HG02870 (cell line): ENCODE results near the gene KCNH8.

Experiments
- ATAC-seq: cut with Tn5 transposase; IDR thresholded peaks from one replicate; pipeline ENCODE4 v1.9.1; 2021; ENCODE audit warnings: mild to moderate bottlenecking, moderate library complexity; ENCODE audit not compliant: unreplicated experiment

The KCNH8 gene

GRCh38 chr3:19348941-19349564, 200.7 kb downstream of the KCNH8 start:
- peak; percentile 55 for ATAC-seq

DNA sequence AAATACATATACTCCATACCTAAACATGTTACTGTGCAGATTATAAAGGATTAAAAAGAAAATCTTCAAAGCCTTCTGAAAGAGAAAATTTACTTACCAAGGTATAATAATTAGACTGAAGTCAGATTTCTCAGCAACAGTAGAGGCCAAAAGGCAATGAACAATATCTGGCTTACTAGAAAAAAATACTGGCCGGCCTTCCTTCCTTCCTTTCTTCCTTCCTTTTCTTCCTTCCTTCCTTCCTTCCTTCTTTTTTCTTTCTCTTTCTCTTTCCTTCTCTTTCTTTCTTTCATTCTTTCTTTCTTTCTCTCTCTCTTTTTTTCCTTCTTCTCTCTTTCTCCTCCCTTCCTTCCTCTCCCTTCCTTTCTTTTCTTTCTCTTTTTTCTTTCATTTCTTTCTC, 209.6 kb downstream of the KCNH8 start:
- no peak for ATAC-seq

DNA sequence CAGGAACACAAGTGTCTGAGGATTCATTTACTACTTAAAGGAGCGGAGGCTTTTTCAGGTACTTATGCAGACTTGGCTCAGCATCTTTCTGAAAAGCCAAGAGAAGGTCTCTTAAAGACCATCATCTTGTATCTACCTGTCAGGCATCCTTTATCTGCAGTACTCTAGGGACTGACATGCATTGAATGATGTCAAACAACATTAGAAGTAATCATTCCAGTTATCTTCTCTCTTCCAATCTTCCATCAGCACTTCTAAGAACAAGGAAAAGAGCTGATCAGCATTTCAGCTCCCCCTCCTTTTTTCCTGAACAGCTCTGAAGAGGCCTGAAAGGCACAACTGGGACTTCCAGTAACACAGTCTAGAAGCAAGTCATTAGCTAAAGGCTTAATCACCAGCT, 214.8 kb downstream of the KCNH8 start:
- no peak for ATAC-seq

GRCh38 chr3:19364148-19364547, 215.8 kb downstream of the KCNH8 start:
- ATAC-seq: no peak

- ATAC-seq: no peak
Measured at GRCh38 chr3:19365471-19365870, 217.2 kb downstream of the KCNH8 start.

DNA sequence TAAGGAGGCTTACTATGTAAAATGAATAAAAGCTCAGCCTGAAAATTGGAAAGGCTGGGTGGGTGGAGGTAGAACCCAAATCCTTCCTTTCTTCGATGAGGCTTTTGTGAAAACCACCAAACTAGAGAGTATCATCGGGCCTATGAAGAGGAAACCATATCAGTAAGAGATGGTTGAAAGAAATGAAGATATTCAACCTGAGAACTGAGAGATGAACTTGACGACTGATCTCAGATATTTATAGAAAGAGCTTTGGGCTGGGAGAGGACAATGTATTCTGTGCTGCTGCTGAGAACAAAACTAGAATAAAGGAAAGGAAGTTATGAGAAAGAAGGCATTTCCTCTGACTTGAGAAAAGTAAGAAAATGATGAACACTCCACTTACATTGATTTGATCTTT, 236.6 kb downstream of the KCNH8 start:
- peak; percentile 86 for ATAC-seq

GRCh38 chr3:19392150-19392549, 243.8 kb downstream of the KCNH8 start:
- no peak for ATAC-seq

DNA sequence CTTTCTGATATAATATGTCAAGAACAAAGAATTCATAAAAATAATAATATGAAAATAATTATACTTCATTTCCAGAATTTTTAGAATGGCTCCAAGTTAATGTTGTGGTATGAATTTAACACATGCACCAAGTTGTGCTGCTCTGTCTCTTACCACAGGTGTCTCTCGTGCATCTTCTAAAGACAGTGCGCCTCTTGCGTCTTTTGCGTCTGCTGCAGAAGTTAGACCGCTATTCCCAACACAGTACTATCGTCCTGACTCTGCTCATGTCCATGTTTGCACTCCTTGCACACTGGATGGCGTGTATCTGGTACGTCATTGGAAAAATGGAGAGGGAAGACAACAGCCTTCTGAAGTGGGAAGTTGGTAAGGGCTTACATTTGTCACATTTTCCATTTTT, 246.6 kb downstream of the KCNH8 start:
- ATAC-seq: no peak

- no peak for ATAC-seq
Measured at GRCh38 chr3:19396726-19397125, 248.4 kb downstream of the KCNH8 start.

DNA sequence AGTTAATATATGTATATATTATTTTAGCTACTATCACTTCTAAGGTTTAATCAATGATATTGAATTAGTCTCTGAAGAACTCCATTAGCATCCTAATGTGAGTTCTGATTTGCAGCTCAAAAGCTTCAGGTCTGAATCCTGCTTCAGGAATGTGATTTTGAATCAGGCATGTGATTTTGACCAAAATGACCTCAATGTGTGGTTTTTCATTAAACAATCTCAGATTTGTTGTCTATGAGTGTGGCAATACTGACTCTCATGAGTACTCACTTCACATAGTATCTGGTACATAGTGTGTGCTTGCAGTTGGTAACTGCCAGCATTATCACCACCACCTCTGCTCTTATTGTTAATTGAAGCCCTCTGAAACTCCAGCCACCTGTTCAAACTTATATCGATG, 251.0 kb downstream of the KCNH8 start:
- no peak for ATAC-seq

DNA sequence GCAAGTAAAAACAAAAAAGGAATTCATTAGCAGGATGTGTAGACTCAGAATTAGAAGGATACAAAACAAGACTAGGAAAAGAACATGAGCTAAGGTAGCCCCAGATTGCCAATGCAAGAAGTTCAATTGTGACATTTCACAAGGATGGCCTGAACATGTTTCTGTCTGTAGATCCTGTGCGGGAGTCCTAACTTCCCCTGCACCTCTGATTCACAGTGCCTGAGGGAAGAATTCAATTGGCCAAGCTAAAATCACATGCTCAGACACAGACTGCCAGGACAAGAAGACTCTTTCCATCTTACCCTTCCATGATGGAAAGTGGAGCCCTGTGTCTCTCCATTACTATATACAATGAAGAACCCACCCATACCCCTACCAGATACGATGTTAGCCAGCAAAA, 251.5 kb downstream of the KCNH8 start:
- ATAC-seq: no peak

GRCh38 chr3:19420159-19420558, 271.8 kb downstream of the KCNH8 start:
- no peak for ATAC-seq

DNA sequence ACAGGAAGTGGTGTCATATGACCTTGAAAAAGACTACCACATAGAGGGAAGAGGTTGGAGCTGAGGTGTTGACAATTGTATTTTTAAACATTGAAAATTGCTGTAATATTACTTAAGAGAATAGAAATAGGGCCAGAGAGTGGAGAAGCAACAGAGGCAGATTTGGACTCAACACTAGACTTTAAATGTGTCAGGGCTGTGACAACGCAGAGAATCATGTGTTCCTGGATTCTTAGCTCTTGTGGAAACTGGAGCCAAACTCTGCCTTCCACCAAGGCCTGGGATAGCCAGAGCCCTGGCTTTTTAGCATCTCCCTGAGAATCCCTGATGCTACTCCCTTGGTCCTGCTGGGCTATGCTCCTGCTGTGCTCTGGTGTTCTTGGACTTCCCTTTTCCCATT, 277.5 kb downstream of the KCNH8 start:
- ATAC-seq: no peak

DNA sequence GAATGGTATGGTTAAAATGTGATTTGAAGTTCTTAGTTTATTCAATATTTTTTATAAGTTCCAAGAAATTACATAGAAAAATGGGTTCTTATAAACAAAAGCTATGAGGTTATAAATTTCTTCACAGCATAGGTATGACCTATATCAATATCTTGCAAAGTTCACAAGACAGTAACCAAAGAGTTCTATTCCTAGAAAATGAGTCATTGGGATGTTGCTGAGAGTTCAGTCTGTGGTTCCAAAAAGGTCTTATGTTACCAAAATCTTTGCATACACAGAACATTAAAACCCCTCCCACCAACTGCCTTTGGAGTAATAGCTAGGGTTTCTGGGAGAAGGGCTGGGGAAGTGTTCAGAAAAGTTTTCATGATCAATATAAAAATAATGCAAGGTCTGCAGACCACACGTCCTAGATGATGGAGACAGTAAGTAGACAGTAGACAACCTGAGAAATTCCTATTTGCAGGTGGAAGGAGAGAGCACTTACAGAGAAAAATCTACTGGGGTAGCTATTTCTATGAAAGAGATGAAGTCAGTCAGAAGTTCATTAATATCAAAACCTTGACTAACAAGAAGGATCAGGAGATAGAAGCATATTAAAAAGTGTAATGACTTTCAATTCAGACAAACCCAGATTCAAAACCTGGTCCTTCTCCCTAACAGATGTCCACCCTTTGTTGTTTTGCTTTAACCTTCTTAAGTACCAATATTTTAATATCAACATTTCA, 279.3 kb downstream of the KCNH8 start:
- no peak for ATAC-seq

DNA sequence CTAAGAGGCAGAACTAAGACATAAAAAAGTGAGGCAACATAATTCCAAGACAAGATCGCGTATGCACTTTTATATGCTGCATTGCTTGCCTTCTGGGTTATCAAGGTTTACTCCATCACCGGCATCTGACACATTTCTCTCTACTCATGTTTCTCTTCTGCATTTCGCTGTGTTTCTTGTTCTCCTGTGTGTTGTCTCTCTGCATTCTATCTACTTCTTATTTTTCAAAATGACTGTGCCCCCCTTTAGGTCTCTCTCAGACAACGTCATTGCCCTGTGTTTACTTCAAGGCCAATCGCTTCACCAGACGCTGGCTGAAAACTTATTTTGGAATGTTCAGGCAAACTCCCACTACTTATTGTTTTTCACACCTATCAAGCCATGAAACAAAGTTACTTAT, 280.4 kb downstream of the KCNH8 start:
- ATAC-seq: no peak

- no peak for ATAC-seq
Measured at GRCh38 chr3:19432669-19433068, 284.4 kb downstream of the KCNH8 start.

DNA sequence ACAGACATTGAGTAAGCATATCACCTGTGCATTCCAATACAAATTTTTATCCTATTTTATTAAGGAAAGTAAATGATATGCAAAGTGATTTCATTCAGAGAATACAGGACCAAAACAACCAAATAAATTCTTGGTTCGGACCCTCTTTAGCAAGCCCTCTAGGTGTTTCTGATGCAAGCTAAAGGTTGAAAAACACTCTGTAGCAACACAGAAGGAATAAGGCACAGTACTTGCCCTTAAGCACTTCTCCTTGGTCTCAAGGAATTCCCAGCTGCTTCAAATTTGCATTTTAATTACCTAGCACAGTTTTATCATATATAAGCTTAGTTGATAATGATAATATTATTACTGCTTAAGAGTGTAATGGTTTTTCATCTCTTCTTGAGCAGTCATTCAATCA, 288.4 kb downstream of the KCNH8 start:
- no peak for ATAC-seq

DNA sequence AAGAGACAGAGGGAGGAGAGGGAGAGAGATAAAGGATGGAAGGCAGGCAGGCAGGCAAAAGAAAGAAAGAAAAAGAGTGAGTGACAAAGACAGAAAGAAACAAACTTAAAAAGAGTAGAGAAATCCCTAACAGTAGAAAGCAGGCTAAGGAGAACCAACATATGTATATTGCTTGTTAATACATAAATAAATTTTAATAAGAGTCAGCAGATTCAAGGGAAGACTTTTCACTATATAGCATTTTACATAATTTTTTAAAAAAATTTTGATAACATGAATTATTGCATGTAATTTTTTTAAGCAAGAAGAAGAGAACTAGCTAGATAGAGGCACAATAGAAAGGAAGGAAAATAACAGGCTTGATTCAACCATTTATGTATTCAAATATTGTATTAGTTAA, 291.6 kb downstream of the KCNH8 start:
- no peak for ATAC-seq

GRCh38 chr3:19446138-19446537, 297.8 kb downstream of the KCNH8 start:
- no peak for ATAC-seq

DNA sequence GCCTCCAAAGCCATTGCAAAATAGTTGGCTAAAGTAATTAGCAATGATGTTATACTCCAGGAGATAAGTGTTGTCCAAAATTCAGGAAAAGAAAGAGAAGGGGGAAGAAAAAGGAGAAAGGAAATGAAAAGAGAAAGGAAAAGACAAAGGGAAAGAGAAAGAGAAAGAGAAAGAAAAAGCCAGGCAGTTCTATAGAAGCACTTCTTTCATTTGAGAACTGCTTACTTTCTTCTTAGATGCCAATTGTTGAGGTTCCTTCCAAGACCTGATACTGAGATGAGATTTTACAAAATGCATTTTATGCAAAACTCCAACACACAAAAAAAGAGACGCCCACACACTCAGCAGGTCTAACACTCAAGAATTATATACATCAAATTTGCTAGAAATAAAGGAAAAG, 298.4 kb downstream of the KCNH8 start:
- no peak for ATAC-seq

- no peak for ATAC-seq
Measured at GRCh38 chr3:19455546-19455945, 307.2 kb downstream of the KCNH8 start.

- ATAC-seq: no peak
Measured at GRCh38 chr3:19456738-19457137, 308.4 kb downstream of the KCNH8 start.

DNA sequence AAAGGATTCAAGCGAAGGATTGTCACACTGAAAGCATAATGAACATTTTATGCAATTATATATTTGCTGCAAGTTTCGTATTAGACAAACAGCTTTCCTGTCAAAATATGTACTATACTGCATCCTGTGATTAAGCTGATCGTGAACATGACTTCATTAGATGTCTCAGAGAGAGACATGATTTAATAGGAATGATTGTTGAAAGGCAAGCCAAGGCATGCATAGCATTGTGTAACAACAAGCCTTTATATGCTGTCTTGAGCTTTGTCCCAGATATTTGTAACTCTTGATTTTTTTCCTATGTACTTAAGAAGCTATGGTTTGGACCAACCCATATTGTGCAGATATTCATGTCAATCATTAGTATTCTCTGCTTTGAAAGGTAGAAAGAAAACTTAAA, 309.1 kb downstream of the KCNH8 start:
- no peak for ATAC-seq
